ENCODE measurements around the gene UNC93A.
"Not testable (repeated sequence)": the region's sequence is repeated elsewhere in the genome, so short reads cannot be mapped to it uniquely, and the experiment has no call there.

The UNC93A gene

GRCh38 chr6:167270499-167271311 lies 20.4 kb upstream of the UNC93A start:
- FAIRE-seq (no peak), DNase-seq (ENCODE audit: insufficient read length, low spot score) (no peak)

DNA sequence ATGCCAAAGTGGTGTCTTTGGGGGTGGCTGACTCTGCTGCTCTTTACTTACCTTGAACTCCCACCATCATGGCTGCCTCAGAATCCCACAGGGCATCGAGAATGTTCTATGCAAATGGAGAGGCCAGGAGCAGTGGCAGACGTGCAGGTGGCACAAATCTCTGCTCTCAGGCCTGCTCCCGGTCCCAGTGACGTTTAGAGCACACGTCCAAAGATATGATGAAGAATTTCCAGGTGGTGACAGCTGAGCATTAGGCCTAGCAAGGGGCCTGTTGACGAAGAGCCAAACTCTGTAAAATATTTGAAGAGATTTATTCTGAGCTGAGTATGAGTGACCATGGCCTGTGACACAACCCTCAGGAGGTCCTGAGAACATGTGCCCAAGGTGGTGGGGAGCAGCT lies 19.0 kb upstream of the UNC93A start:
- DNase-seq (ENCODE audit: insufficient read length, low spot score) (no peak), FAIRE-seq (no peak)

DNA sequence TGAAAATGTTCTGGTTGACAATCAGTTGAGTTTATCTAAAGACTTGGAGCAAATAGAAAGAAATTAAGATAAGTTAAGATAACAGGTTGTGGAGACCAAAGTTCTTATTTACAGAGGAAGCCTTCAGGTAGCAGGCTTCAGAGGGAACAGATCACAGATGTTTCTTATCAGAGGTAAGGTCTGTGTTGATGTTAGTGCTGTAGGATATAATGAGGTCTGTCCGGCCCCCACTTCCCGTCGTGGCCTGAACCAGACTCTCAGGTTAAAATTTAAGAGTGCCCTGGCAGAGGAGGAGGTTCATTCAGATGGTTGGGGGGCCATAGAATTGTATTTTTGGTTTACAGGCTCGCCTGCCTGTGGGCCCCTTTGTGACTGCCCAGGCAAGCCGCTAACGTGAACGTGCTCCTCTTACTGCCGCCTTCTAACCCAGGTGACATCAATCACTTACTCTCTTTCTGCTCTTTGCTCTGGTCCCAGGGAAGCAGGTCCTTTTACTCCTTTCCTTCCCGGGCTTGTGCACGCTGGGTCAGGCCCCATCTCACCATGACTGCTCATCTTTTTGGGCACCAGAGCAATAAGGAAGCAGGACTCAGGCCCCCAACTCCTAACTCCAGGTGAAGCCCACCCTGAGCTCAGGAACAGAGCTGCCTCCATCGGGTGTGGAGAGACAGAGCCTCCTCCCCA lies 18.3 kb upstream of the UNC93A start:
- no peak for DNase-seq (ENCODE audit: insufficient read length, low spot score)
- no peak for FAIRE-seq

- DNase-seq (ENCODE audit: insufficient read length, low spot score) (no peak), FAIRE-seq (no peak)
Measured at GRCh38 chr6:167274270-167274669, 16.8 kb upstream of the UNC93A start.

GRCh38 chr6:167275001-167275400 lies 16.1 kb upstream of the UNC93A start:
- FAIRE-seq (no peak), DNase-seq (ENCODE audit: insufficient read length, low spot score) (no peak)

DNA sequence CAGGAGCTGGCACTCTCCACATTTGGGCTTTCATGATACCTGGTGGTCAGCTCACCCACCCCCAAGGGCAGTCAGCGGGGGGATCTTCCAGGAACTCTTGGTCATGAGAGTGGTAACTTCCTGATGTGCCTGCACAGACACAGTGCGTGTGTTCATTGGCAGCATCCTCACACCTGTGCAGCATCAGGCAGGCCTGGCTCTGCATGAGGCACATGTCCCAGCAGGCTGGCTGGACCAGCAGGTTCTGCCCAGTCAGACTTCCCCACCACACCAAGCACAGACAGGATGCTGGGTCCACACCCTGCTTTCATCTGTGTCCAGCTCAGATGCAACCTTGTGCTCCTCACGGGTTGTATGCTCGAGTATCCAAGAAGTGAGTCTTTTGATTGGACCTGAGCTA lies 15.7 kb upstream of the UNC93A start:
- no peak for FAIRE-seq
- DNase-seq (ENCODE audit: insufficient read length, low spot score): no peak

DNA sequence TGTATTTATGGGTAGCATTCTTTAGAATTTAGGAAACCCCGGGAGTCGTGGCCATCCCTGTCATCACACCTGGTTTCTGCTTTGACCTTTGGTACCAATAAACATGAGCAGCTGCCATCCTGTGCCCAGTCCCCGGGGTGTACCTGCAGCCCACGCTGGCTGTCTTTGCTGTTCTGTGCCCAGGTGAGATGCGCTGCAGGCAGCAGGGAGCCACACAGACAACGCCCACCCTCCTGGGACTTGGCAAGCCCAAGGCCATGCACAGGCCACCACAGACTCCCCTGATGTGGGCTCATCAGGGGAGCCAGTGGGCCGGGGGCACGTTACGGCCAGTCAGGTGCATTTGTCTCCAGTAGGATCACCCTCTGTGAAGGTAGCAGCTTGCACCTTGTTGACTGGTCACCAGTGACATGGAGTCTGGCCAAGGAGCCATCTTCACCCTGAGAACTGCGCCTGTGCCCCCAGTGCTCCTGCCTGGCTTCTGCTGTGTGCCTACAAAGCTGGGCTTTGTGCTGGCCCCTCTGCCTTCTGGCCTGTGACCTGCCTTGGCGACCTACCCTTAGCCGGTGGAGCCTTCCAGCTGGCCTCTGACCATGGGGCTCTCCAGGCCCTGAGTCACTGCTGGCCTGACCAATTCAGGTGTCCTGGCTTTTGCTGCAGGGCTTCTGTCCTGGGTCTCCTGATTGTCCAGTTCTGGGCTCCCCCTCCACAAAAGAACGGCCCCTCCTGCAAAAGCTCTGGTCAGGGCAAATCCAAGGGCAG lies 14.2 kb upstream of the UNC93A start:
- FAIRE-seq (no peak), DNase-seq (ENCODE audit: insufficient read length, low spot score) (no peak)

GRCh38 chr6:167278173-167278940 lies 12.8 kb upstream of the UNC93A start:
- FAIRE-seq; DNase-seq (ENCODE audit: insufficient read length, low spot score): not testable (repeated sequence)

DNA sequence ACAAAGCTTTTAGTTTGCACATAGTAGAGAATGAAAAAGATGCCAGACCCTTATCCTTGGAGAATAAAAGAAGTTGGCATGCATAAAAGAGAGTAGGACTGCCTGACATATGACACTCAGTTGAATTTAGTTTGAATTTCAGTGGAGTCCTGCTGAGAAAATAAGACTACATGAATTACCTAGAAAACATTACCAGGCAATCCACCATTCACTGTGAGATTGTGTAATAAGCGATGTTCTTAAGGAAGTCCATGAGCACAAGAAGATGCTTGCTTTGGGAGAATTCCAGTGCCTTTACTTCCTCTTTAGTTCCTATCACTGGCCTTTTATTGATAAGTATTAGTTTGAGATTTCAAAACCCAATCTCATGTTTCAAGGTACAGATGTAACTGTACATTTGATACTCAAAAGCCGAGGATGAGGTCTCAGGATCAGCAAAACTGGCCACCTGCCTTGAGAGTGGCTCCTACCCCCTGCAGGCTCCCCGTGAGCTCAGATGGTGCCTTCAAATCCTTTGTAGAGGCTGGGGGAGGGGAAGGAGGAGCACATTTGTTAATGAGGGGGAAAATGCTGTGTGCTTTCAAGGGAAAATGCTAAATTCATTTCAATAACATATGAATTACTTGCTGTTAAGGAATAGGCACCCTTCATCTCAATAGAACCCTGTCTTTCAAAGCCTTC lies 11.2 kb upstream of the UNC93A start:
- no peak for DNase-seq (ENCODE audit: insufficient read length, low spot score)
- peak; percentile 23 for FAIRE-seq

DNA sequence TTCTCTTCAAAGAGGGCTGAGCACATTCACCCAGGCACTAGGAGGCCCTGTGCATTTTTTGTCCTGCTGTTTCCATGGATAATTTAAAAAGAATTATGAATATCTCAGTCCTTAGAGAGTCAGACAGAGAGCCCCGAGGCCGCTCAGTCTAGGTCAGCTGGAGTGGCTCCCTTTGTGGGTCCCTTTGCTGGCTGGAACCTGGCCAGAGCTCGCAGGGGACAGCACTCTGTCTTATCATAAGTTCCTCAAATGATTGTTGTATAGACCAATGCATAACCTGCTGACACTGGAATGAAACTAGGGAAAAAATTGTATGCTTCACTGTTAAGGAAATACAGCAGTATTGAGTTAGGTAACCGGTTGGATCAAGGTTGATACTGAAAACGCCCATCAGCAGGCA lies 10.6 kb upstream of the UNC93A start:
- DNase-seq (ENCODE audit: insufficient read length, low spot score): not testable (repeated sequence)

DNA sequence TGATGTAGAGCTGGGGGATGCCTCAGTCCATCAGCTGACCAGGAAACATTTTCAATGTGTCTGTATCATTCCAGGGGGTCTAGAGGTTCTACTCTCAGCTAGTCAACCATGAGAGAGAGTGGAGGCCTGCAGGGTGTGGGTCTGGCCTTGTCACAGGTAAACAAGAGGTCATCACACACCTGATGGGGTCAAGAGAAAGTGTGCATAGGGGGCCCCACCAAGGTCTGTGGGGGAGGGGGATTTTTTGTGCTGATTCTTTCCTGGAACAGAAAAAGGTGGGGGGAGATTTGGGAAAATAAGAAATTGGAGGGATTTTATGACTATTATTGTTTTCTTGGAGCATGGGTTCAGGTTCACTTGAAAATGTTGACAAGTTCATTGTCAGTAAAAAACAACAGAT lies 8.9 kb upstream of the UNC93A start:
- no peak for DNase-seq (ENCODE audit: insufficient read length, low spot score)
- no peak for FAIRE-seq

More for the DNA sequence above, 10.6 kb upstream of the UNC93A start:
- FAIRE-seq: not testable (repeated sequence)

DNA sequence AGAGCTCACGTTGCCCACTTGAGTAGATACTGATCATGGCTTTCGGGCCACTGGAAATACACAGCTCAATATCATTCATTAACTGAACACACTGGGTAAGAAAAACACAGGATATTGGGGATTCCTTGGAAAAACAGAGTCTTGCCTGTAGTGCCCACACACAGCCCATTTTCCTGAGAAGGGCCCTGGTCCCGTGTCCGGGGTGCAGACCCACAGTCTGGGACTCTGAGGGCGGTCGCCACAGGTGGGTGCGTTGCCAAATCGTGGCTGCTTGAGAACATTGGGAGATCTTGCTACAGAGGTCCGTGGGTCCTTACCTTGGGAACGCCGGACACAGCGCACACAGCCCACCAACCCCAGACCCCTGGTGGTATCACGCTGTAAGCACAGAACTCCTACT lies 6.5 kb upstream of the UNC93A start:
- not testable (repeated sequence) for FAIRE-seq; DNase-seq (ENCODE audit: insufficient read length, low spot score)

DNA sequence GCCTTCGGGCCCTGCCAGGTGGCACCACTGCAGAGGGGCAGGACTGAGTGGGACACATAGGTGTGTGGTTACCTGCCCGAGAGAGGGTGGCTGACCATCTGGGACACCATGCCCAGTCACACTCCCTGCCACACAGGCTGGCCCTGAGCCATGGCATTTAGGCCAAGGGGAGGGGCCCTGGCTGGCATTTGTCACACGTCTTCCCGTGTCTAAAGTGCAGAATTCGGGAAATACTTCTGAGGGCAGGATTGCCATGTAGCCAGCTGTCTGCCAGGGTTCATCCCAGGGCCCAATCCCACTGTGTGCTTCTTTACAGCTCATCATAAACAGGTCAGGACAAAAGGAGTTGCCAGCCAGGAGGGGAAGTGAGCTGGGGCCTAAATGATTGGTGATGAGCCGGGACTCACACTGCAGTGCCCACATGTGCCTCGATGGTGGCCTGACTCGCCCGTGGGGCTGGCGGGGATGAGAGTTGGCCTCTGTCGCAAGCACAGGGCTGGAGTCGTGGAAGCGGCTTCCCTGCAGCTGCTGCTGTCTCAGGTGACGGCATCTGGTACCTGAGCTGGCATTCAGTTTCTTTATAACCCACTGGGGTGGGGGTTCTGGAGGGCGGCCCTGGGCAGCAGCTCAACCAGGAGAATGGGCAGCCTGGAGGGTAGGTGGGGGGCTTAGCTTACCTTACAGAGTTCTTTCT lies 5.9 kb upstream of the UNC93A start:
- DNase-seq (ENCODE audit: insufficient read length, low spot score) (no peak), FAIRE-seq (no peak)

- FAIRE-seq (no peak), DNase-seq (ENCODE audit: insufficient read length, low spot score) (no peak)
Measured at GRCh38 chr6:167287513-167288048, 3.5 kb upstream of the UNC93A start.

DNA sequence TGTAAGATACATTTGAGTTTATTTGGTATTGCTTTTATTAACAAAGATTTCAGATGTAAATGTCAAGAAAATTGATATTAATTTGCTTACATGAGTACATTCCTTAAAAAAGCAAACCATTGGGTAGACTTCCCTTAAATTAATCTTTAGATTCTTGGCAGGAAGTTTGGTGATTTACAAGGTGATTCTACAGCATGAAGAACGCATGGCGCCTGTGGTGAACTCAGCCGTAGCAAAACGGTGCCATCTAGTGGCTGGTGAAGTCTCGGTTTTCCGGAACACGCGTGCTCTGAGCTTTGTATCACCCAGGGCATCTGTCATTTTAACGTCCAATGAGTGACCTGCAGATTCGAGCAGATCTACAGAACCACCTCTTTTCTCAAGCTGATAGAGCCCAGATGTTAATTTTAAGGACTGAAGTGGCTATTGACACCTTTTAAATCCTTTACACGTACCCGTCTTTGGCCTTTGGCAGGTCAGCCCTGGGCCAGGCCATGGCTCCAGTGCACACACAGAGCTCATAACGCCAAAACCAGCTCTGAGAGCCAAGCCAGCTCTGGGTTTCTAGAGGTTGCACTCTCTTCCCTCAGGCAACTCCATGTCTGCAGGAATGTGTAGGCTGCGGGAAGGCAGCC lies 2.4 kb upstream of the UNC93A start:
- FAIRE-seq: peak; percentile 92
- not testable (repeated sequence) for DNase-seq (ENCODE audit: insufficient read length, low spot score)

GRCh38 chr6:167289291-167289690 lies 1.8 kb upstream of the UNC93A start:
- not testable (repeated sequence) for FAIRE-seq; DNase-seq (ENCODE audit: insufficient read length, low spot score)

DNA sequence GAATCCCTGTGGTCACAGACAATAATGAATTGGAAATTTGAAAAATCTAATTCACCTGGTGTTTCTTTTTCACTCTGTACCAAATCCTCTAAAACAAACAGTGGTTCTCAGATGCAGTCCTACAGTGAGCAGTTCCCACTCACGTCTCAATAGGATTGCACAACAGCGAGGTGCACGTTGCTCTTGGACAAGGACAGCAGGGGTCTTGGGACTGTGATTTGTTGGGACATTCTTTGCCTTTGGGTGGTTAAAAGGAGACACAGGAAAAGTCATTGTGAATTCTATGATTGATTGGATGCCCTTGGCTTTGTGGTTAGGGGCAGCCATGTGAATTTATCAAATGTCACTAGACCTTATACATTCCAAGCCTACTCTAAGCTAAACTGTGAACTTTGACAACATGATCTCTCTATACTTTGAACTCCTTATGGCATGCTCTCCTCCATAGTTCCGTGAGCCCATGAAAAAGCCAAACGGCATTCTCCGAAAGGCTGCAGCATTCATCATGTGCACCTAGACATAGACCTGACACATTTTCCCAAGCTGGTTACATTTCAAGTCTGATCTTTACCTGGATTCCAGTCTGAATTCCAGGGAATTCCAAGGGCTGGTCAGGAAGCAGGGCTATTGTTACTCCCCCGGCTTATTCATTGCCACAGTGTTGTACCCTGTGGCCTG lies 647 bp downstream of the UNC93A start:
- DNase-seq (ENCODE audit: insufficient read length, low spot score): no peak
- FAIRE-seq: no peak
